RPMI7951 (cell line): ENCODE results near the gene SLC8A2. TPM values are rescaled to one million over a fixed set of nuclear protein-coding genes. Genes with fewer than 3 reads are reported as not detected.
A peak's percentile ranks its signal among the peaks of the same experiment; 100 is the strongest.

Source experiments
- DNase-seq: peaks from one replicate; pipeline ENCODE4 v3.0.0-alpha.2; 2012; ENCODE audit warnings: low read depth
- total RNA-seq: library from RNA; depleted of rRNA; stranded (reverse); fragments of >200 nt; shearing (Covaris generic); gene quantifications from 2 replicates; pipeline ENCODE4 v1.2.3, GENCODE V29; 2014

SLC8A2 gene
- total RNA-seq, 1 experiment from 2014 or later = 2.3 TPM

- no peak for DNase-seq
Observed at GRCh38 chr19:47459477-47459876, 12.2 kb downstream of the SLC8A2 start.

GRCh38 chr19:47458672-47459071 is 13.0 kb downstream of the SLC8A2 start:
- DNase-seq = no peak

GRCh38 chr19:47456721-47457474 is 14.8 kb downstream of the SLC8A2 start:
- DNase-seq = no peak

GRCh38 chr19:47450478-47450877 is 21.2 kb downstream of the SLC8A2 start:
- no peak for DNase-seq

- DNase-seq = no peak
Observed at GRCh38 chr19:47448360-47448727, 23.3 kb downstream of the SLC8A2 start.

- DNase-seq = peak; percentile 56
Observed at GRCh38 chr19:47447470-47448359, 24.0 kb downstream of the SLC8A2 start.

GRCh38 chr19:47446534-47447469 is 24.9 kb downstream of the SLC8A2 start:
- DNase-seq = peak; percentile 26

GRCh38 chr19:47445937-47446402 is 25.7 kb downstream of the SLC8A2 start:
- peak; percentile 46 for DNase-seq

GRCh38 chr19:47445527-47445926 is 26.2 kb downstream of the SLC8A2 start:
- DNase-seq = no peak

- no peak for DNase-seq
Observed at GRCh38 chr19:47444388-47444821, 27.3 kb downstream of the SLC8A2 start.

GRCh38 chr19:47443331-47443730 is 28.4 kb downstream of the SLC8A2 start:
- no peak for DNase-seq

- no peak for DNase-seq
Observed at GRCh38 chr19:47438793-47439220, 32.9 kb downstream of the SLC8A2 start.

GRCh38 chr19:47437500-47437899 is 34.2 kb downstream of the SLC8A2 start:
- no peak for DNase-seq

GRCh38 chr19:47436712-47437401 is 34.8 kb downstream of the SLC8A2 start:
- peak; percentile 53 for DNase-seq

GRCh38 chr19:47435883-47436417 is 35.7 kb downstream of the SLC8A2 start:
- no peak for DNase-seq

- no peak for DNase-seq
Observed at GRCh38 chr19:47435196-47435595, 36.5 kb downstream of the SLC8A2 start.

GRCh38 chr19:47434088-47434487 is 37.6 kb downstream of the SLC8A2 start:
- DNase-seq = no peak

GRCh38 chr19:47433121-47433520 is 38.6 kb downstream of the SLC8A2 start:
- no peak for DNase-seq

- no peak for DNase-seq
Observed at GRCh38 chr19:47432499-47432898, 39.2 kb downstream of the SLC8A2 start.

GRCh38 chr19:47432091-47432490 is 39.6 kb downstream of the SLC8A2 start:
- DNase-seq = no peak
